G401 (cell line): ENCODE measurements around the gene TAAR2. TPM values are rescaled to one million over a fixed set of nuclear protein-coding genes. Genes with fewer than 3 reads are reported as not detected.
"Not testable (repeated sequence)": the region's sequence is repeated elsewhere in the genome, so short reads cannot be mapped to it uniquely, and the experiment has no call there.

Source experiments
- DNase-seq: peaks from one replicate; pipeline ENCODE4 v3.0.0-alpha.2; 2015; ENCODE audit warnings: low spot score
- in situ Hi-C: cut with HindIII; loops from 2 replicates; pipeline ENCODE4 v1.10.0; 2016; ENCODE audit warnings: low sequenced_read_pairs, mixed read lengths
- total RNA-seq: library from RNA; depleted of rRNA; stranded (reverse); fragments of >200 nt; shearing (Covaris generic); gene quantifications from 2 replicates; pipeline ENCODE4 v1.2.3, GENCODE V29; 2014

The TAAR2 gene
- total RNA-seq, 1 experiment from 2014 or later: not detected

GRCh38 chr6:132623106-132623845 is 799 bp downstream of the TAAR2 start:
- in situ Hi-C loops: no loop called here
- DNase-seq: no peak

- in situ Hi-C loops: no loop called here
- no peak for DNase-seq
Observed at GRCh38 chr6:132616677-132617076, 7.4 kb downstream of the TAAR2 start.

GRCh38 chr6:132614554-132614953 is 9.5 kb downstream of the TAAR2 start:
- in situ Hi-C loops: no loop called here
- DNase-seq: no peak

GRCh38 chr6:132612449-132613108 is 11.5 kb downstream of the TAAR2 start:
- no peak for DNase-seq
- in situ Hi-C loops: no loop called here

GRCh38 chr6:132611616-132612015 is 12.5 kb downstream of the TAAR2 start:
- in situ Hi-C loops: no loop called here
- no peak for DNase-seq

GRCh38 chr6:132607544-132608233 is 16.4 kb downstream of the TAAR2 start:
- no peak for DNase-seq
- in situ Hi-C loops: no loop called here

- DNase-seq: no peak
Observed at GRCh38 chr6:132604635-132605152, 19.4 kb downstream of the TAAR2 start.

GRCh38 chr6:132600900-132601299 is 23.2 kb downstream of the TAAR2 start:
- DNase-seq, in situ Hi-C loops: not testable (repeated sequence)

More at GRCh38 chr6:132604635-132605152, 19.4 kb downstream of the TAAR2 start:
- in situ Hi-C loops: no loop called here

- in situ Hi-C loops: no loop called here
- DNase-seq: no peak
Observed at GRCh38 chr6:132598473-132598872, 25.6 kb downstream of the TAAR2 start.

GRCh38 chr6:132596201-132596600 is 27.9 kb downstream of the TAAR2 start:
- no peak for DNase-seq

GRCh38 chr6:132592855-132593254 is 31.2 kb downstream of the TAAR2 start:
- DNase-seq: no peak
- in situ Hi-C loops: no loop called here

More at GRCh38 chr6:132596201-132596600, 27.9 kb downstream of the TAAR2 start:
- in situ Hi-C loops: no loop called here

- in situ Hi-C loops: no loop called here
- no peak for DNase-seq
Observed at GRCh38 chr6:132590362-132590761, 33.7 kb downstream of the TAAR2 start.

- DNase-seq: no peak
- in situ Hi-C loops: no loop called here
Observed at GRCh38 chr6:132589454-132589853, 34.6 kb downstream of the TAAR2 start, which contains the start of gene TAAR5. Gene TAAR5, minus strand, starts transcription at chr6:132589741. Its CDS starts 55 bp downstream, at chr6:132589686.

- in situ Hi-C loops: no loop called here
- no peak for DNase-seq
Observed at GRCh38 chr6:132587424-132587823, 36.7 kb downstream of the TAAR2 start.

GRCh38 chr6:132584698-132585097 is 39.4 kb downstream of the TAAR2 start:
- in situ Hi-C loops: no loop called here
- DNase-seq: no peak

- no peak for DNase-seq
- in situ Hi-C loops: no loop called here
Observed at GRCh38 chr6:132571774-132572173, 52.3 kb downstream of the TAAR2 start.

- in situ Hi-C loops: no loop called here
- no peak for DNase-seq
Observed at GRCh38 chr6:132570221-132570777, 53.8 kb downstream of the TAAR2 start, which contains the start of gene TAAR6. Gene TAAR6, plus strand, starts transcription at chr6:132570322. Its CDS starts 0 bp downstream, at chr6:132570322.

- in situ Hi-C loops: no loop called here
- no peak for DNase-seq
Observed at GRCh38 chr6:132569170-132569569, 54.9 kb downstream of the TAAR2 start.

- DNase-seq: no peak
- in situ Hi-C loops: no loop called here
Observed at GRCh38 chr6:132568611-132569010, 55.5 kb downstream of the TAAR2 start.
